HL-60 (cell line): ENCODE data around the gene MXD4.

Experiments used
- DNase-seq, 2 experiments: peaks; one replicate each; pipeline ENCODE4 v3.0.0-alpha.2; 2010 to 2020; ENCODE audit warnings: low read depth in 1 of 2, low spot score in 1 of 2
- H3K27ac ChIP-seq: fragments of 250-450 bp; sonication (Bioruptor Pico); replicated peaks from 2 replicates; pipeline ENCODE4 v1.5.1; 2020; ENCODE audit warnings: mild to moderate bottlenecking, moderate library complexity
- H3K27me3 ChIP-seq: fragments of 250-450 bp; sonication (Bioruptor Pico); 2 replicates; pipeline ENCODE4 v1.5.1; 2021; ENCODE audit warnings: mild to moderate bottlenecking, moderate library complexity; ENCODE audit not compliant: insufficient read depth, poor library complexity, severe bottlenecking
- H3K4me3 ChIP-seq: replicated peaks from 2 replicates; pipeline ENCODE4 v1.5.1; 2011; ENCODE audit warnings: mild to moderate bottlenecking, control low read depth, low read length; ENCODE audit not compliant: insufficient read depth
- GABPA ChIP-seq: IDR thresholded peaks from 2 replicates; pipeline ENCODE4 v1.6.1; 2012; ENCODE audit warnings: low read depth
- POLR2AphosphoS5 ChIP-seq: IDR thresholded peaks from 2 replicates; pipeline ENCODE4 v1.6.1; 2012; ENCODE audit warnings: low read depth
- REST ChIP-seq: IDR thresholded peaks from 2 replicates; pipeline ENCODE4 v1.6.1; 2012; ENCODE audit warnings: low read depth; ENCODE audit not compliant: insufficient replicate concordance
- SPI1 ChIP-seq: IDR thresholded peaks from 2 replicates; pipeline ENCODE4 v1.6.1; 2012; ENCODE audit warnings: low read depth, mild to moderate bottlenecking, borderline replicate concordance
- TF ChIP-seq, protein P1 (sequence below): IDR thresholded peaks from one replicate; pipeline ENCODE4 v1.5.1; 2011; ENCODE audit warnings: low read length, control low read depth, inconsistent platforms; ENCODE audit not compliant: insufficient read depth

MXD4 gene

DNA sequence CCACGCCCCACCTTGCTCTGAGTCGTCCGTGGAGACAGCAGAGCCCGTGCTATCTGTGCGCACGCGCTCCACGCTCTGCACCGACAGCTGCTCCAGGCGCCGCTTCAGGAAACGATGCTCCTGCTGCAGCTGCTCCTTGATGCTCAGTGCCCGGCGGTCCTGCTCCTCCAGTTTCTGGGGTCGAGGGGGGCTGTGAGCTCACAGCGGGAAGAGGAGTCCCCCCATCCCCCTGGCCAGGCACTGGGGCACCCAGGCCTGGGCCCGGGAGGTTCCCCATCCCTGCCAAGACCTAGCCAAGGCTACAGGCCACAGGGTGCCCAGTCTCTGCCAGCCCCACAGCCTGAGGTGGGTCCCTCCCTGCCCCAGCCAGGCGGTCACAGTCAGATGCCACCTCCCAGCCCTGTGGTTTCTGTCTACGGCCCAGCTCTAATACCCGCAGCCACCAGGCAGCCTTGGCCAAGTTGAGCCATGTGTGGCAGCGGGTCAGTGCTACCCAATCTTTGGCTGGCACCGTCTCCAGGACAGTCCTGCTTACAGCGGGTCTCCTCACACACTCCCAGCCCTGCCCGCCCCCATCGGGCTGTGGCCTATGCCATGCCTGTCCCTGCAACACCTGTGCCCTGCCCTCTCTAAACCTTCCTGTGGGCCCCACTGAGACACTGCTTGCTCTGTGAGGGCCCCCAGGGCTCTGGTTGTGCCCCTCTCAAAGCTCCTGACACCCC is 10.7 kb downstream of the MXD4 start:
- no peak for DNase-seq
- TF ChIP-seq POLR2AphosphoS5 (no peak), GABPA (no peak), REST (no peak), SPI1 (no peak)
- TF ChIP-seq, protein P1, sequence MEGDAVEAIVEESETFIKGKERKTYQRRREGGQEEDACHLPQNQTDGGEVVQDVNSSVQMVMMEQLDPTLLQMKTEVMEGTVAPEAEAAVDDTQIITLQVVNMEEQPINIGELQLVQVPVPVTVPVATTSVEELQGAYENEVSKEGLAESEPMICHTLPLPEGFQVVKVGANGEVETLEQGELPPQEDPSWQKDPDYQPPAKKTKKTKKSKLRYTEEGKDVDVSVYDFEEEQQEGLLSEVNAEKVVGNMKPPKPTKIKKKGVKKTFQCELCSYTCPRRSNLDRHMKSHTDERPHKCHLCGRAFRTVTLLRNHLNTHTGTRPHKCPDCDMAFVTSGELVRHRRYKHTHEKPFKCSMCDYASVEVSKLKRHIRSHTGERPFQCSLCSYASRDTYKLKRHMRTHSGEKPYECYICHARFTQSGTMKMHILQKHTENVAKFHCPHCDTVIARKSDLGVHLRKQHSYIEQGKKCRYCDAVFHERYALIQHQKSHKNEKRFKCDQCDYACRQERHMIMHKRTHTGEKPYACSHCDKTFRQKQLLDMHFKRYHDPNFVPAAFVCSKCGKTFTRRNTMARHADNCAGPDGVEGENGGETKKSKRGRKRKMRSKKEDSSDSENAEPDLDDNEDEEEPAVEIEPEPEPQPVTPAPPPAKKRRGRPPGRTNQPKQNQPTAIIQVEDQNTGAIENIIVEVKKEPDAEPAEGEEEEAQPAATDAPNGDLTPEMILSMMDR, result no peak
- H3K4me3 ChIP-seq, result no peak overlapping the region
- H3K27ac ChIP-seq, result no peak overlapping the region
- no peaks in the 10 kb centered on the region for H3K27me3 ChIP-seq

GRCh38 chr4:2250357-2251072 is 11.4 kb downstream of the MXD4 start:
- TF ChIP-seq REST (no peak), SPI1 (no peak), POLR2AphosphoS5 (no peak), GABPA (no peak)
- TF ChIP-seq, protein P1, result no peak
- no peak for DNase-seq
- H3K4me3 ChIP-seq, result no peak overlapping the region
- no peak overlapping the region for H3K27ac ChIP-seq
- H3K27me3 ChIP-seq, result no peaks in the 10 kb centered on the region

GRCh38 chr4:2249526-2250356 is 12.2 kb downstream of the MXD4 start:
- H3K4me3 ChIP-seq, result no peak overlapping the region
- no peak overlapping the region for H3K27ac ChIP-seq
- DNase-seq, result no peak
- H3K27me3 ChIP-seq, result no peaks in the 10 kb centered on the region
- TF ChIP-seq REST, result no peak
- TF ChIP-seq, protein P1, result no peak
- no peak for TF ChIP-seq GABPA
- TF ChIP-seq SPI1, result no peak
- TF ChIP-seq POLR2AphosphoS5, result no peak
